ENCODE results near the gene GPR156. TPM values are rescaled to one million over a fixed set of nuclear protein-coding genes. Genes with fewer than 3 reads are reported as not detected.
"Not testable (repeated sequence)": the region's sequence is repeated elsewhere in the genome, so short reads cannot be mapped to it uniquely, and the experiment has no call there.

GPR156 gene
- total and polyA plus RNA-seq, 12 donors, result 0.29 to 1.5 (median 0.59) TPM

- 38 to 71% (median 49%) methylated on average over 1 of the region's 1 CpG for WGBS, 4 donors
- H3K36me3 ChIP-seq (replicated peaks in 1 of 2), result peaks cover 0 to 3% of the 10 kb centered on the region in 2 donors
Measured at GRCh38 chr3:120324190-120324589, 39.2 kb upstream of the GPR156 start.

GRCh38 chr3:120323761-120324160, 38.7 kb upstream of the GPR156 start:
- DNase-seq; H3K4me1 ChIP-seq (replicated peaks in 1 of 2); intact Hi-C loops (cut with DNase I); H3K9me3 ChIP-seq (replicated peaks in 1 of 3); H3K36me3 ChIP-seq (replicated peaks in 1 of 2); H3K27me3 ChIP-seq; H3K4me3 ChIP-seq; H3K27ac ChIP-seq: not testable (repeated sequence)
- WGBS, 4 donors, result 89 to 94% (median 92%) methylated on average over 4 of the region's 4 CpGs

More at GRCh38 chr3:120324190-120324589, 39.2 kb upstream of the GPR156 start:
- Histone ChIP-seq H3K27ac (no peak overlapping the region), H3K27me3 (no peaks in the 10 kb centered on the region), H3K9me3 (replicated peaks in 1 of 3) (no peaks in the 10 kb centered on the region), H3K4me3 (no peak overlapping the region), H3K4me1 (replicated peaks in 1 of 2) (no peaks in the 10 kb centered on the region)
- no peak for TF ChIP-seq CTCF (IDR thresholded peaks at IDR 0.05)
- TF ChIP-seq POLR2A (IDR thresholded peaks at IDR 0.05), result no peak
- intact Hi-C loops (cut with DNase I), result no loop called here
- DNase-seq, result no peak

- no peaks in the 10 kb centered on the region for H3K9me3 ChIP-seq (replicated peaks in 1 of 3)
- 93 to 96% (median 96%) methylated on average over 22 to 24 of the region's 24 CpGs for WGBS, 4 donors
- H3K27me3 ChIP-seq, result no peaks in the 10 kb centered on the region
- H3K36me3 ChIP-seq (replicated peaks in 1 of 2), result no peaks in the 10 kb centered on the region
- DNase-seq, result no peak
- intact Hi-C loops (cut with DNase I), result no loop called here
- H3K27ac ChIP-seq, result no peak overlapping the region
- no peaks in the 10 kb centered on the region for H3K4me1 ChIP-seq (replicated peaks in 1 of 2)
- TF ChIP-seq POLR2A (IDR thresholded peaks at IDR 0.05) (no peak), CTCF (IDR thresholded peaks at IDR 0.05) (no peak)
- H3K4me3 ChIP-seq, result no peak overlapping the region
Measured at GRCh38 chr3:120311863-120312794, 27.1 kb upstream of the GPR156 start.

GRCh38 chr3:120306519-120307455, 21.8 kb upstream of the GPR156 start:
- intact Hi-C loops (cut with DNase I), result no loop called here
- Histone ChIP-seq H3K27ac (no peak overlapping the region), H3K4me3 (no peak overlapping the region), H3K4me1 (replicated peaks in 1 of 2) (peaks cover 8 to 16% of the 10 kb centered on the region in 2 donors), H3K27me3 (no peaks in the 10 kb centered on the region), H3K9me3 (replicated peaks in 1 of 3) (no peaks in the 10 kb centered on the region), H3K36me3 (replicated peaks in 1 of 2) (no peaks in the 10 kb centered on the region)
- TF ChIP-seq CTCF (IDR thresholded peaks at IDR 0.05) (no peak), POLR2A (IDR thresholded peaks at IDR 0.05) (no peak)
- DNase-seq, result no peak
- WGBS, 4 donors, result 68 to 80% (median 74%) methylated on average over 31 to 72 of the region's 72 CpGs

All from adrenal gland (tissue), 12 donors.